CD4-positive, alpha-beta T cell treated with Interleukin-15 for 4 hours (primary cell): ENCODE data around the gene DCHS2.

Experiments used
- DNase-seq: peaks from one replicate; pipeline ENCODE4 v3.0.0-alpha.2; 2020; ENCODE audit warnings: low spot score

Gene DCHS2

GRCh38 chr4:154205471-154205870 lies 286.1 kb downstream of the DCHS2 start:
- DNase-seq, result no peak

- DNase-seq, result no peak
Observed at GRCh38 chr4:154194649-154195048, 296.9 kb downstream of the DCHS2 start.

- no peak for DNase-seq
Observed at GRCh38 chr4:154192585-154192984, 299.0 kb downstream of the DCHS2 start.

GRCh38 chr4:154189346-154189745 lies 302.3 kb downstream of the DCHS2 start:
- DNase-seq, result no peak

GRCh38 chr4:154186888-154187287 lies 304.7 kb downstream of the DCHS2 start:
- no peak for DNase-seq

- no peak for DNase-seq
Observed at GRCh38 chr4:154186035-154186434, 305.6 kb downstream of the DCHS2 start.

- DNase-seq, result no peak
Observed at GRCh38 chr4:154184238-154184637, 307.4 kb downstream of the DCHS2 start.

- no peak for DNase-seq
Observed at GRCh38 chr4:154183264-154183663, 308.3 kb downstream of the DCHS2 start.
